Measurements from ENCODE around the gene SPTBN2.

- no peak for TF ChIP-seq CTCF (IDR thresholded peaks at IDR 0.05)
- TF ChIP-seq POLR2A (IDR thresholded peaks at IDR 0.05) = no peak
Measured at GRCh38 chr11:66696146-66696545, 32.9 kb downstream of the SPTBN2 start.

All from uterus (tissue), 2 donors.